ENCODE data around the gene DLL4.

The DLL4 gene

DNA sequence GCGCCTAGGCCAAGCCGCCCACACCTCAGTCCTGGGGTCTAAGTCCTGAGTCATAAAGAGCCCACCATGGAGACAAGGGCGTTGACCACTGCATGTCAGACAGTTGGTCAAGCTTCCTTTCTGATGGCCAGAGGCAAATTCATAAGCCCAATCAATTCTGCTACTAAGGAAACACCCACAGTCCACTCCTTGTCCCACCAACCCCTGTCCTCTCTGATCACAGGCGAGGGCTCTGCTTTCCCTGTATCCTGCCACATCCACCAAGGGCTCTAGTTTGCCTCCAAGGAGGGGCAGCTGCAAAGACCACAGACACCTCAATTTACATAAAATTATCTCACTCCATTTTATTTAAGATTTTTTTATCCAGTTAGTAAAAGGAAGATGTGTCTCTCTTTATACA lies 49.4 kb downstream of the DLL4 start:
- no peaks in the 10 kb centered on the region for H3K9me2 ChIP-seq (replicated peaks; ENCODE audit: control insufficient read depth, low read length)
- no peaks in the 10 kb centered on the region for H3K4me1 ChIP-seq (ENCODE audit: control insufficient read depth, low read length)
- peaks cover 66% of the 10 kb centered on the region for H3K36me3 ChIP-seq (ENCODE audit: control insufficient read depth, low read length)
- TF ChIP-seq, protein P1, sequence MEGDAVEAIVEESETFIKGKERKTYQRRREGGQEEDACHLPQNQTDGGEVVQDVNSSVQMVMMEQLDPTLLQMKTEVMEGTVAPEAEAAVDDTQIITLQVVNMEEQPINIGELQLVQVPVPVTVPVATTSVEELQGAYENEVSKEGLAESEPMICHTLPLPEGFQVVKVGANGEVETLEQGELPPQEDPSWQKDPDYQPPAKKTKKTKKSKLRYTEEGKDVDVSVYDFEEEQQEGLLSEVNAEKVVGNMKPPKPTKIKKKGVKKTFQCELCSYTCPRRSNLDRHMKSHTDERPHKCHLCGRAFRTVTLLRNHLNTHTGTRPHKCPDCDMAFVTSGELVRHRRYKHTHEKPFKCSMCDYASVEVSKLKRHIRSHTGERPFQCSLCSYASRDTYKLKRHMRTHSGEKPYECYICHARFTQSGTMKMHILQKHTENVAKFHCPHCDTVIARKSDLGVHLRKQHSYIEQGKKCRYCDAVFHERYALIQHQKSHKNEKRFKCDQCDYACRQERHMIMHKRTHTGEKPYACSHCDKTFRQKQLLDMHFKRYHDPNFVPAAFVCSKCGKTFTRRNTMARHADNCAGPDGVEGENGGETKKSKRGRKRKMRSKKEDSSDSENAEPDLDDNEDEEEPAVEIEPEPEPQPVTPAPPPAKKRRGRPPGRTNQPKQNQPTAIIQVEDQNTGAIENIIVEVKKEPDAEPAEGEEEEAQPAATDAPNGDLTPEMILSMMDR (IDR thresholded peaks at IDR 0.05; ENCODE audit: low read depth, low read length, poor library complexity, severe bottlenecking): no peak
- no peak for TF ChIP-seq EZH2phosphoT487 (IDR thresholded peaks at IDR 0.05; ENCODE audit: borderline replicate concordance, low read length)
- no peaks in the 10 kb centered on the region for H3F3A ChIP-seq (ENCODE audit: control insufficient read depth, insufficient read depth)
- no peaks in the 10 kb centered on the region for H3K27me3 ChIP-seq (ENCODE audit: control insufficient read depth, low read length)
- no peaks in the 10 kb centered on the region for H3K9me3 ChIP-seq (ENCODE audit: control insufficient read depth, insufficient read depth, low read length)
- H3K4me3 ChIP-seq (ENCODE audit: low read length): no peak overlapping the region
- no peaks in the 10 kb centered on the region for H3K79me2 ChIP-seq (ENCODE audit: control insufficient read depth, low read length)
- H3K4me2 ChIP-seq (ENCODE audit: low read length): no peak overlapping the region
- no peak overlapping the region for H3K27ac ChIP-seq (ENCODE audit: low read depth, low read length)
- no peaks in the 10 kb centered on the region for H4K20me1 ChIP-seq (ENCODE audit: control insufficient read depth, insufficient read depth, low read depth, low read length)

DNA sequence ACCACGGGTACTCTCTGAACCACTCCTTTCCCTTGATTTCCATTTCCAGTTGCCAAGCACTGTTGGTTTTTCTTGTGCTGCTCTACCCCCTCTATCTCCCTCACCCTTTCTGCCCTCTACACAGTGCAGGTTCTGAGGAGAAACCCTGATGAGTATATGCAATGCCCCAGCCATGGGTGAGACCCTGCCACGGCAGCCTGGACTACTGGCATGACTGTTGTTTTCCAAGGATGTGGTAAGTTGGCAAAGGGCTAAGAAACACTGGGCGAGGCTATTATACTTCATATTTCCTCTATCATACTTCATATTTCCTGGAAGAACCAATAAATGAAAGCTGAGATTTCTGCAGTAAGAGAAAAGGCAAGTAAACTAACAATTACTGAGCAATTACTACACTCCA lies 52.0 kb downstream of the DLL4 start:
- H3K36me3 ChIP-seq (ENCODE audit: control insufficient read depth, low read length): peaks cover 92% of the 10 kb centered on the region
- H3K4me1 ChIP-seq (ENCODE audit: control insufficient read depth, low read length): no peaks in the 10 kb centered on the region
- no peak overlapping the region for H3K27ac ChIP-seq (ENCODE audit: low read depth, low read length)
- H3K4me2 ChIP-seq (ENCODE audit: low read length): no peak overlapping the region
- no peaks in the 10 kb centered on the region for H3K9me3 ChIP-seq (ENCODE audit: control insufficient read depth, insufficient read depth, low read length)
- H3K9me2 ChIP-seq (replicated peaks; ENCODE audit: control insufficient read depth, low read length): no peaks in the 10 kb centered on the region
- no peak overlapping the region for H3K4me3 ChIP-seq (ENCODE audit: low read length)
- H4K20me1 ChIP-seq (ENCODE audit: control insufficient read depth, insufficient read depth, low read depth, low read length): no peaks in the 10 kb centered on the region
- no peak for TF ChIP-seq EZH2phosphoT487 (IDR thresholded peaks at IDR 0.05; ENCODE audit: borderline replicate concordance, low read length)
- TF ChIP-seq, protein P1 (IDR thresholded peaks at IDR 0.05; ENCODE audit: low read depth, low read length, poor library complexity, severe bottlenecking): no peak
- H3K27me3 ChIP-seq (ENCODE audit: control insufficient read depth, low read length): no peaks in the 10 kb centered on the region
- no peaks in the 10 kb centered on the region for H3K79me2 ChIP-seq (ENCODE audit: control insufficient read depth, low read length)
- no peaks in the 10 kb centered on the region for H3F3A ChIP-seq (ENCODE audit: control insufficient read depth, insufficient read depth)

DNA sequence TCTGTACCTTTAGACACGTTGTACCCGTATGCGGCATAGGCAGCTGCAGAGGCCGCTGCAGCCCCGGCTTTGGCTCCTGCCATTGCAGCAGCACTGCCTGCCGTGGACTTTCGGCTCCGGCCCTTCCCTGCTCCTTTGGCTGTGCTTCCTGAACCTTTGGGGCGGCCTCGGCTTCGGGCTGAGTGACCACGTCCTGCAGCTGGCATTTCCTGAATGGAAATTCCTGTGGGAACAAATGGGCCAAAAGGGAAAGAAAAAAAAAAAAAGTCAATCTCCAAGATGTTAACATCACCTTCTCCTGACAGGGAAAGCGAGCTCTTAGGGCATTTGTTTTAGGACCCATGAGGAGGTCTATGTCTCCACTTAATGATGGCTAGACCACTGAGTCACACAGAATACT lies 53.7 kb downstream of the DLL4 start:
- no peaks in the 10 kb centered on the region for H4K20me1 ChIP-seq (ENCODE audit: control insufficient read depth, insufficient read depth, low read depth, low read length)
- no peak overlapping the region for H3K4me3 ChIP-seq (ENCODE audit: low read length)
- no peaks in the 10 kb centered on the region for H3K9me2 ChIP-seq (replicated peaks; ENCODE audit: control insufficient read depth, low read length)
- TF ChIP-seq EZH2phosphoT487 (IDR thresholded peaks at IDR 0.05; ENCODE audit: borderline replicate concordance, low read length): no peak
- TF ChIP-seq, protein P1 (IDR thresholded peaks at IDR 0.05; ENCODE audit: low read depth, low read length, poor library complexity, severe bottlenecking): no peak
- peaks cover 92% of the 10 kb centered on the region for H3K36me3 ChIP-seq (ENCODE audit: control insufficient read depth, low read length)
- no peaks in the 10 kb centered on the region for H3K9me3 ChIP-seq (ENCODE audit: control insufficient read depth, insufficient read depth, low read length)
- no peaks in the 10 kb centered on the region for H3K4me1 ChIP-seq (ENCODE audit: control insufficient read depth, low read length)
- H3K79me2 ChIP-seq (ENCODE audit: control insufficient read depth, low read length): no peaks in the 10 kb centered on the region
- no peaks in the 10 kb centered on the region for H3K27me3 ChIP-seq (ENCODE audit: control insufficient read depth, low read length)
- no peak overlapping the region for H3K4me2 ChIP-seq (ENCODE audit: low read length)
- no peaks in the 10 kb centered on the region for H3F3A ChIP-seq (ENCODE audit: control insufficient read depth, insufficient read depth)
- no peak overlapping the region for H3K27ac ChIP-seq (ENCODE audit: low read depth, low read length)

DNA sequence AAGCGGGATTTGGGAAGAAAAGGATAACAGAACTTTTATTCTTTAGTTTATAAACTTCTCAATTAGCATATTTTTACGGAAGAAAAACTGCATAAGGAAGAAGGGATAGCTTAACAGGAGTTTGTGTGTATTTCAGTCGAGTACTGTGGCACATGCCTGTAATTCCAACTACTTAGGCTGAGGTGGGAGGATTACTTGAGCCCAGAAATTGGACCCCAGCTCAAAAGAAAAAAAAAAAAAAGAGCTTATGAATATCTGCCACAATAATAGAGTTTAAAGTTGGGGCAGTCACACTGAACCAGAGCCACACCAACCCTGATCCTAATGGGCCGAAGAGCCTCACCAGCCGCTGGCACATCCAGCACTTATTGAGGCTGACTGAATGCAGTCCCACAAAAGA lies 55.3 kb downstream of the DLL4 start:
- peaks cover 89% of the 10 kb centered on the region for H3K36me3 ChIP-seq (ENCODE audit: control insufficient read depth, low read length)
- H3K9me2 ChIP-seq (replicated peaks; ENCODE audit: control insufficient read depth, low read length): no peaks in the 10 kb centered on the region
- H3F3A ChIP-seq (ENCODE audit: control insufficient read depth, insufficient read depth): no peaks in the 10 kb centered on the region
- no peak for TF ChIP-seq EZH2phosphoT487 (IDR thresholded peaks at IDR 0.05; ENCODE audit: borderline replicate concordance, low read length)
- TF ChIP-seq, protein P1 (IDR thresholded peaks at IDR 0.05; ENCODE audit: low read depth, low read length, poor library complexity, severe bottlenecking): no peak
- H4K20me1 ChIP-seq (ENCODE audit: control insufficient read depth, insufficient read depth, low read depth, low read length): no peaks in the 10 kb centered on the region
- no peaks in the 10 kb centered on the region for H3K79me2 ChIP-seq (ENCODE audit: control insufficient read depth, low read length)
- H3K4me2 ChIP-seq (ENCODE audit: low read length): no peak overlapping the region
- no peaks in the 10 kb centered on the region for H3K4me1 ChIP-seq (ENCODE audit: control insufficient read depth, low read length)
- no peaks in the 10 kb centered on the region for H3K9me3 ChIP-seq (ENCODE audit: control insufficient read depth, insufficient read depth, low read length)
- no peak overlapping the region for H3K4me3 ChIP-seq (ENCODE audit: low read length)
- no peak overlapping the region for H3K27ac ChIP-seq (ENCODE audit: low read depth, low read length)
- no peaks in the 10 kb centered on the region for H3K27me3 ChIP-seq (ENCODE audit: control insufficient read depth, low read length)
